Hindlimb muscle (tissue), 1 donor: ENCODE data around the gene P3H4. TPM values are rescaled to one million over a fixed set of nuclear protein-coding genes. Genes with fewer than 3 reads are reported as not detected.

Experiments used
- DNase-seq: peaks from one replicate; pipeline ENCODE4 v3.0.0-alpha.2; 2013
- polyA plus RNA-seq: library from polyadenylated mRNA; unstranded; fragments of 120-200 nt; gene quantifications from one replicate; pipeline ENCODE4 v1.2.1, GENCODE V29; 2013; ENCODE audit not compliant: insufficient read length

The P3H4 gene
- polyA plus RNA-seq, 1 donor: 31.4 TPM

GRCh38 chr17:41769985-41770384, 41.8 kb downstream of the P3H4 start:
- no peak for DNase-seq

DNA sequence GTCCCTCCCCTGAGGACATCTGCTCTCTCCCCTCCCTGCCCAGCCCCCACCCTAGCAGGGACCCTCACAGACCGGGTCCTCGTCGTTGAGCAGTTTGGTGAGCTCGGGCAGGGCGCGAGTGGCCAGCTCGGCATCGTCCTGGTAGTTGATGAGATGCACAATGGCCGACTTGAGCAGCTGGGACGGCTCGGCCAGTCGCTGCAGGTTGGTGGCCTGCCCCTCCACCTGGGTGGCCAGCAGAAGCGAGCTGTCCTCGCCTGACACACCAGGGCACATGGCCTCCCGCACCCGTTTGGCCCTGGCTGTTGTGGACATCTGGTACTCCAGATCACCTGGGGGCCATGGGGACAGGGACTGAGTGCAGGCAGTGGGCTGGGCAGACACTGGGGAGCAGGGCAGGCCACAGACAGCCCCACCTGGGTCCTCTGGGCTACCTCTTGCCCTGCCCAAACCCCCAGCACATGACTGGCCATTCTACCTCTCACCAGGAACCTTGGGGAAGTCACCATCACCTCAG, 42.3 kb downstream of the P3H4 start:
- no peak for DNase-seq

- no peak for DNase-seq
These were observed 43.0 kb downstream of the P3H4 start for GRCh38 chr17:41768682-41769288.

DNA sequence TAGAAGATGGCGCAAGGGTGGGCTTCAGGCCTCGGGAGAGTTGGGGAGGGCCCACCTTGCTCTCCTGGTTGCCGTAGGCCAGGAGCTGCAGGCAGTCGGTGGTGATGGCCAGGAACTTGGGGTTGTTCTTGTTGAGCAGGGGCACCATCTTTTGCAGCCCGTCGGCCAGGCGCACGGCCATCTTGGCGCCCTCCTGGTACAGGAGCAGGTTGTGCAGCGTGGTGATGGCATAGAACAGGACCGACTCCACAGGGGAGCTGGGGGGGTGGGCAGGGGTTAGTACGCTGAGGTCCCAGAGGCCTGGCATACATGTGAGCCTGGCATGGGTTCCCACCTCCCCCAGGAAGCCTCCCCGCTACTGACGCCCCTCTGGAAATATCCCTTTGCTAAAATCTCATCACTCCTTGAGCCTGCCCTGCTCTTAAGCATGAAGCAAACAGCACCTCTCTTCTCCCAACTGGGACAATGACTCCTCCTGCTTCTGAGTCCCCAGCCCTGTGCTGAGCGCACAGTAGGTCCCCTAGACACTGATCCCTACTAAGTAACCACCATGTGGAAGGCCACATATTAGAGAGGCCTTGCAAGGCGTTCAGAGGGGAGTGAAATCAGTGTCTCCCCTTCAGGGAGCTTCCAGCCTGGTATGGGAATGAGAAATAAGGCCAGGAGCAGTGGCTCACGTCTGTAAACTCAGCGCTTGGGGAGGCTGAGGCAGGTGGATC, 44.3 kb downstream of the P3H4 start:
- no peak for DNase-seq

DNA sequence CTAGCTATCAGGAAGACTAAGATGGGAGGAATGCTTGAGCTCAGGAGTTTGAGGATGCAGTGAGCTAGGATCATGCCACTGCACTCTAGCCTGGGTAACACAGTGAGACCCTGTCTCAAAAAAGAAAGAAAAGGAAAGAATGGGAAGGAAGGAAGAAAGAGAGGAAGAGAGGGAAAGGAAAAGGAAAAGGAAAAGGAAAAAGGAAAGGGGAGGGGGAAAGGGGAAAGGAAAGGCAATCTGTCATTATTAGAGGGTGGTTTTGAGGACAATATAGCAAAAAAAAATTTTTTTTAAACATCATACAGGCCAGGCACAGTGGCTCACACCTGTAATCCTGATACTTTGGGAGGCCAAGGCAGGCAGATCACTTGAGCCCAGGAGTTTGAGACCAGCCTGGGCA, 45.6 kb downstream of the P3H4 start:
- DNase-seq: no peak

DNA sequence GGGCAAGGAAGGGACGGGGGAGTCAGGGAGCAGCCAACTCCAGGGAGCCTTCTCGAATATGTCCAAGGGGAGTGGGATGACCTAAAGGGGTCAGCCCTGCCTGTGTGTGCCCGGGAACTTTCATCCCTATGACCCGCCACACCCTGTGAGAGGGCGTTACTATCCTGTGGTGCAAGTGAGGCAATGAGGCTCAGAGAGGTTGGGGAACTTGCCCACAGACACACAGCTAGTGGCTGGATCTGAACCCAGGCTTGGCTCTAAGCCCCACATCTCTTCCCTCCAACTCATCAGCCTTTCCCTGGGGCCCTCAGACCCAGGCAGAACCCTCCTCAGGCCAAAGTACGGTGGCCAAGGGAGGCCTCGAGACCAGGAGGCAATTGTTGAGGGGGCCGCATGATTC, 48.4 kb downstream of the P3H4 start:
- DNase-seq: no peak

GRCh38 chr17:41762841-41763240, 48.9 kb downstream of the P3H4 start:
- DNase-seq: no peak

DNA sequence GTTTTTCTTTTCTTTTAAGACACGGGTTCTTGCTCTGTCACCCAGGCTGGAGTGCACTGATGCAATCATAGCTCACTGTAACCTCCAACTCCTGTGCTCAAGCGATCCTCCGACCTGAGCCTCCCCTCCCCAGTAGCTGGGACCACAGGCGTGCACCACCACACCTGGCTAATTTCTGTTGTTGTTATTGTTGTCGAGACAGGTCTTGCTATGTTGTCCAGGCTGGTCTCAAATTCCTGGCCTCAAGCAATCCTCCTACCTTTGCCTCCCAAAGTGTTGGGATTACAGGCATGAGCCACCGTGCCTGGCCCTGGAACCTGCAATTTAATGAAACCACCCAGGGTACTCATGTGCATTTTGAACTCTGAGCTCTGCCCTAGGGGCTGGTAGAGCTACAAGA, 49.4 kb downstream of the P3H4 start:
- DNase-seq: no peak

DNA sequence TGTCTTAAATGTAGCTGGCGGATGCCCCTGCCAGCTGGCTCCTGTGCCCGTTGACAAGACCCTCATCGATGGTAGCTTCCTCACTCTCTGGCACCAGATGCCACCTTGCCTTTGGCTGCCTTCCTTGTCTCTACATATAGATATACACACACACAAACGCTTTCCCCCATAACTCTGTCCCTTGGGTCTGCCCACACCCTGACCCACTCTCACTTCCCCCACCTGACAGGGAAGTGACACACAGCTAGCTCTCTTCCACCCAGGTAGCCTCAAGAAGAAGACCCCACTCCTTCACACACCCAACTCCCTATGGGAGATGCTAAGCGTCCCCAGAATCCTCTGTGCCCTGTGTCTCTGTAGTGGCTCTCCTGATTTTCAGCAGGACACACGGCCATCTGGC, 50.9 kb downstream of the P3H4 start:
- no peak for DNase-seq

- no peak for DNase-seq
These were observed 53.1 kb downstream of the P3H4 start for GRCh38 chr17:41758601-41759000.

DNA sequence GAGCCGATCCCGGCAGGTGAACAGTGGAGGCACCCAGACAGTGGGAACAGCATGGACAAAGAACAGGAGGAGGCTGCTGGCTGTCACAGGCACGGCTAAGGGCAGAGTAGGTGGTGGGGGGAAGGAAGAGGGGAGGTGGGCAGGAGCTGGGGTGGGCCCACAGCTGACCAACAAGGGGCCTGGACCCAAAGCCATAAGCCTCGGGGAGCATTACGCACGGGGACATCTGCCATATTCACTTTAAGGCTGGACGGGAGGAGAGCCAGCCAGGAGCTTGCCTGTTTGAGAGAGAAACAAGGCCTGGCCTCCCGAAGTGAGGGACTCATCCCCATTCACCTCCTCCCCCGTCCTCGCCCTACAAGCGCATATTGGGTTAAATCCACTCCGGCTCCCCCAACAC, 57.7 kb downstream of the P3H4 start:
- DNase-seq: no peak

Other genes with a start within 250 kb of the P3H4 start
- not detected for gene KRT9, start 239.9 kb downstream of the P3H4 start, polyA plus RNA-seq
- 2.5 TPM for gene KRT14, start 225.1 kb downstream of the P3H4 start, polyA plus RNA-seq
- gene KRT16, start 199.2 kb downstream of the P3H4 start, polyA plus RNA-seq: 0.23 TPM
- gene KRT17, start 187.4 kb downstream of the P3H4 start, polyA plus RNA-seq: 13.9 TPM
- 836 TPM for gene EIF1, start 123.1 kb downstream of the P3H4 start, polyA plus RNA-seq
- gene GAST, start 99.6 kb downstream of the P3H4 start, polyA plus RNA-seq: not detected
- gene HAP1, start 77.3 kb downstream of the P3H4 start, polyA plus RNA-seq: 0.05 TPM
- 46.2 TPM for gene JUP, start 25.2 kb downstream of the P3H4 start, polyA plus RNA-seq
- 104 TPM for gene FKBP10, start 1.1 kb upstream of the P3H4 start, polyA plus RNA-seq
- gene NT5C3B, start 24.3 kb upstream of the P3H4 start, polyA plus RNA-seq: 31.5 TPM
- gene KLHL10, start 25.9 kb upstream of the P3H4 start, polyA plus RNA-seq: 0.15 TPM
- 6.6 TPM for gene KLHL11, start 53.5 kb upstream of the P3H4 start, polyA plus RNA-seq
- 52.7 TPM for gene ACLY, start 107.0 kb upstream of the P3H4 start, polyA plus RNA-seq
- gene ODAD4, start 118.7 kb upstream of the P3H4 start, polyA plus RNA-seq: 1.1 TPM
- gene CNP, start 154.8 kb upstream of the P3H4 start, polyA plus RNA-seq: 45.6 TPM
- 95.6 TPM for gene DNAJC7, start 205.5 kb upstream of the P3H4 start, polyA plus RNA-seq
- gene NKIRAS2, start 208.1 kb upstream of the P3H4 start, polyA plus RNA-seq: 51.1 TPM
- 1.8 TPM for gene C17orf113, start 238.7 kb upstream of the P3H4 start, polyA plus RNA-seq